Measurements from ENCODE around the gene CASP10. TPM values are rescaled to one million over a fixed set of nuclear protein-coding genes. Genes with fewer than 3 reads are reported as not detected.
A peak's percentile ranks its signal among the peaks of the same experiment; 100 is the strongest.

Gene CASP10
- total and polyA plus RNA-seq, 2 of the 13 experiments (the other 11 are each of a cell fraction or from before 2014, with no cell fraction given): 22.2 to 23.8 TPM

GRCh38 chr2:201164166-201164565, 18.8 kb upstream of the CASP10 start:
- H3K9ac ChIP-seq (ENCODE audit: insufficient read depth, low read depth, low read length): no peak overlapping the region
- ChIA-PET POLR2A (no interaction called here), CTCF (ENCODE audit: low intra/inter-chr PET ratio, low total read pairs) (no interaction called here)
- no peaks in the 10 kb centered on the region for H3K4me1 ChIP-seq (ENCODE audit: insufficient read depth, low read length)
- H2AFZ ChIP-seq (ENCODE audit: low read length): no peak overlapping the region
- no peak for FAIRE-seq
- in situ Hi-C loops (cut with HindIII; ENCODE audit: extremely low pct_ligation_motif_present, low pct_unique_long_range_greater_than_20kb) (no loop called here), intact Hi-C loops (cut with micrococcal nuclease; ENCODE audit: unreplicated experiment) (no loop called here)
- no peaks in the 10 kb centered on the region for H4K20me1 ChIP-seq (ENCODE audit: insufficient read depth, low read length)
- DNase-seq (ENCODE audit: low spot score): no peak
- H3K4me3 ChIP-seq (replicated peaks in 1 of 3; ENCODE audit: insufficient read depth in 1 of 3, low read depth in 2 of 3, low read length in 3 of 3): no peak overlapping the region
- H3K9me3 ChIP-seq (ENCODE audit: low read length): no peaks in the 10 kb centered on the region
- H3K79me2 ChIP-seq (ENCODE audit: insufficient read depth, low read length): no peaks in the 10 kb centered on the region
- TF ChIP-seq ZNF121 (CRISPR knock-in tag; IDR thresholded peaks at IDR 0.05): peak; percentile 68
- TF ChIP-seq DR1 (CRISPR knock-in tag; IDR thresholded peaks at IDR 0.05): no peak
- no peak overlapping the region for H3K27ac ChIP-seq (ENCODE audit: extremely low read length, insufficient read depth, low read length)
- ATAC-seq: no peak
- no peak overlapping the region for H3K4me2 ChIP-seq (ENCODE audit: low read depth, low read length)
- H3K36me3 ChIP-seq (replicated peaks in 1 of 2; ENCODE audit: control insufficient read depth in 1 of 2, insufficient read depth in 2 of 2, low read length in 2 of 2): peaks cover 29 to 48% of the 10 kb centered on the region in 2 experiments
- no peaks in the 10 kb centered on the region for H3K27me3 ChIP-seq (ENCODE audit: control insufficient read depth in 1 of 2, insufficient read depth in 2 of 2, low read length in 2 of 2)
- no TSS peak for BruUV-seq (replicated peaks)
- WGBS (ENCODE audit: low lambda C conversion rate): 90% methylated on average over 1 of the region's 1 CpG

GRCh38 chr2:201167546-201167945, 15.4 kb upstream of the CASP10 start:
- no peak overlapping the region for H3K4me2 ChIP-seq (ENCODE audit: low read depth, low read length)
- ATAC-seq (no peak), DNase-seq (ENCODE audit: low spot score) (no peak), FAIRE-seq (no peak)
- BruUV-seq (replicated peaks): no TSS peak
- WGBS (ENCODE audit: low lambda C conversion rate): 98% methylated on average over 3 of the region's 3 CpGs
- no peaks in the 10 kb centered on the region for H3K4me1 ChIP-seq (ENCODE audit: insufficient read depth, low read length)
- H3K27ac ChIP-seq (ENCODE audit: extremely low read length, insufficient read depth, low read length): no peak overlapping the region
- no peak overlapping the region for H2AFZ ChIP-seq (ENCODE audit: low read length)
- H3K79me2 ChIP-seq (ENCODE audit: insufficient read depth, low read length): no peaks in the 10 kb centered on the region
- peaks cover 17 to 24% of the 10 kb centered on the region in 2 experiments for H3K36me3 ChIP-seq (replicated peaks in 1 of 2; ENCODE audit: control insufficient read depth in 1 of 2, insufficient read depth in 2 of 2, low read length in 2 of 2)
- H3K9me3 ChIP-seq (ENCODE audit: low read length): no peaks in the 10 kb centered on the region
- ChIA-PET POLR2A (interaction anchor here (1.1 kb wide), 1 partner anchor 9 kb away, joined by 3 read pairs; no protein-coding TSS in a partner anchor), CTCF (ENCODE audit: low intra/inter-chr PET ratio, low total read pairs) (no interaction called here)
- no peak overlapping the region for H3K4me3 ChIP-seq (replicated peaks in 1 of 3; ENCODE audit: insufficient read depth in 1 of 3, low read depth in 2 of 3, low read length in 3 of 3)
- TF ChIP-seq POLR2A (IDR thresholded peaks at IDR 0.05; ENCODE audit: insufficient read depth in 1 of 2, low read depth in 2 of 2, low read length in 2 of 2) (no peak), ZNF263 (CRISPR knock-in tag; IDR thresholded peaks at IDR 0.05) (no peak), KMT2A (CRISPR knock-in tag; IDR thresholded peaks at IDR 0.05) (no peak), RXRB (CRISPR knock-in tag; IDR thresholded peaks at IDR 0.05; ENCODE audit: borderline replicate concordance) (no peak), RBM22 (optimal IDR thresholded peaks at IDR 0.05; ENCODE audit: low read length) (peak; percentile 60), DRAP1 (CRISPR knock-in tag; IDR thresholded peaks at IDR 0.05) (no peak), ZNF451 (CRISPR knock-in tag; IDR thresholded peaks at IDR 0.05) (no peak), PAWR (CRISPR knock-in tag; IDR thresholded peaks at IDR 0.05; ENCODE audit: borderline replicate concordance) (no peak)
- intact Hi-C loops (cut with micrococcal nuclease; ENCODE audit: unreplicated experiment) (no loop called here), in situ Hi-C loops (cut with HindIII; ENCODE audit: extremely low pct_ligation_motif_present, low pct_unique_long_range_greater_than_20kb) (no loop called here)
- no peaks in the 10 kb centered on the region for H4K20me1 ChIP-seq (ENCODE audit: insufficient read depth, low read length)
- no peak overlapping the region for H3K9ac ChIP-seq (ENCODE audit: insufficient read depth, low read depth, low read length)
- H3K27me3 ChIP-seq (ENCODE audit: control insufficient read depth in 1 of 2, insufficient read depth in 2 of 2, low read length in 2 of 2): no peaks in the 10 kb centered on the region

All from HepG2 (cell line).